H1 (cell line): ENCODE results near the gene PHYHD1.

ENCODE experiments used
- CHD1 ChIP-seq: IDR thresholded peaks from 2 replicates; pipeline ENCODE4 v1.6.1; 2012; ENCODE audit warnings: low read depth, low read length, improper control_type of control experiment
- CHD2 ChIP-seq: IDR thresholded peaks from 2 replicates; pipeline ENCODE4 v1.6.1; 2012; ENCODE audit warnings: low read length, improper control_type of control experiment
- JUN ChIP-seq: IDR thresholded peaks from 2 replicates; pipeline ENCODE4 v1.6.1; 2011; ENCODE audit warnings: low read depth, mild to moderate bottlenecking, improper control_type of control experiment, low read length
- POLR2A ChIP-seq, 2 experiments: IDR thresholded peaks; 1 replicate in 1 of 2; 2 replicates in 1 of 2; pipeline ENCODE4 v1.6.1; 2011; ENCODE audit warnings: low read depth in 2 of 2, low read length in 2 of 2, mild to moderate bottlenecking in 2 of 2; ENCODE audit errors: control extremely low read depth in 1 of 2
- POLR2AphosphoS5 ChIP-seq: IDR thresholded peaks from 2 replicates; pipeline ENCODE4 v1.6.1; 2011; ENCODE audit warnings: low read depth, low read length
- ZNF274 ChIP-seq: IDR thresholded peaks from 2 replicates; pipeline ENCODE4 v1.7.0; 2012; ENCODE audit warnings: low read length, borderline replicate concordance; ENCODE audit errors: extremely low read depth
- TF ChIP-seq, protein P1 (sequence below), 3 experiments: IDR thresholded peaks; 1 replicate in 2 of 3; 2 replicates in 1 of 3; pipeline versions ENCODE4 v1.5.1 to v1.6.1; 2011; ENCODE audit warnings: low read length in 3 of 3, mild to moderate bottlenecking in 3 of 3, inconsistent platforms in 2 of 3, low read depth in 1 of 3, moderate library complexity in 1 of 3; ENCODE audit not compliant: insufficient read depth in 1 of 3; ENCODE audit errors: control extremely low read depth in 1 of 3
- TF ChIP-seq, protein P2 (sequence below): IDR thresholded peaks from 2 replicates; pipeline ENCODE4 v1.6.1; 2012; ENCODE audit warnings: inconsistent platforms

DNA sequence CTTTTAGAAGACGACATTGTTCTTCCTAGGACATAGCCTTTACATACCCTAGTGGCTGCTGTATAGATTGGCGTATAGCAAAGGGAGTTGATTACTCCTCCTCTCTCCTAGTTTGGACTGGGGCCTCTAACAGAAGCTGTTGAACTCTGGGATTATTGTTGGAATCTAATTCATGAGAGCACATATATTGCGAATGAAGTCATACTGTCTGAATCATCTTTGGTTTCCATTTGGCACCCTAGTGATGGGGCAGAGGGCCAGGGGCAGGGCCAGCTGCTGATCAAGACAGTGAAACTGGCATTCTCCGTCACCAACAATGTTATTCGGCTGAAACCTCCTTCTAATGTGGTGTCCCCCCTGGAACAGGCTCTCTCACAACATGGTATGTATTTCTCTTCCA, 67.0 kb downstream of the PHYHD1 start:
- TF ChIP-seq CHD2 = no peak
- no peak for TF ChIP-seq JUN
- TF ChIP-seq, protein P1, sequence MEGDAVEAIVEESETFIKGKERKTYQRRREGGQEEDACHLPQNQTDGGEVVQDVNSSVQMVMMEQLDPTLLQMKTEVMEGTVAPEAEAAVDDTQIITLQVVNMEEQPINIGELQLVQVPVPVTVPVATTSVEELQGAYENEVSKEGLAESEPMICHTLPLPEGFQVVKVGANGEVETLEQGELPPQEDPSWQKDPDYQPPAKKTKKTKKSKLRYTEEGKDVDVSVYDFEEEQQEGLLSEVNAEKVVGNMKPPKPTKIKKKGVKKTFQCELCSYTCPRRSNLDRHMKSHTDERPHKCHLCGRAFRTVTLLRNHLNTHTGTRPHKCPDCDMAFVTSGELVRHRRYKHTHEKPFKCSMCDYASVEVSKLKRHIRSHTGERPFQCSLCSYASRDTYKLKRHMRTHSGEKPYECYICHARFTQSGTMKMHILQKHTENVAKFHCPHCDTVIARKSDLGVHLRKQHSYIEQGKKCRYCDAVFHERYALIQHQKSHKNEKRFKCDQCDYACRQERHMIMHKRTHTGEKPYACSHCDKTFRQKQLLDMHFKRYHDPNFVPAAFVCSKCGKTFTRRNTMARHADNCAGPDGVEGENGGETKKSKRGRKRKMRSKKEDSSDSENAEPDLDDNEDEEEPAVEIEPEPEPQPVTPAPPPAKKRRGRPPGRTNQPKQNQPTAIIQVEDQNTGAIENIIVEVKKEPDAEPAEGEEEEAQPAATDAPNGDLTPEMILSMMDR (IDR thresholded peaks at IDR 0.05; ENCODE audit: control extremely low read depth in 1 of 3, insufficient read depth in 1 of 3, low read depth in 1 of 3, low read length in 3 of 3) = no peak
- TF ChIP-seq POLR2AphosphoS5 = no peak
- no peak for TF ChIP-seq CHD1
- no peak for TF ChIP-seq POLR2A (IDR thresholded peaks at IDR 0.05; ENCODE audit: control extremely low read depth in 1 of 2, low read depth in 2 of 2, low read length in 2 of 2)
- no peak for TF ChIP-seq ZNF274
- TF ChIP-seq, protein P2, sequence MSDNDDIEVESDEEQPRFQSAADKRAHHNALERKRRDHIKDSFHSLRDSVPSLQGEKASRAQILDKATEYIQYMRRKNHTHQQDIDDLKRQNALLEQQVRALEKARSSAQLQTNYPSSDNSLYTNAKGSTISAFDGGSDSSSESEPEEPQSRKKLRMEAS = no peak
